H1 (cell line): ENCODE results near the gene CCDC107. TPM values are rescaled to one million over a fixed set of nuclear protein-coding genes. Genes with fewer than 3 reads are reported as not detected.

Experiments used
- CREB1 ChIP-seq: IDR thresholded peaks from 2 replicates; pipeline ENCODE4 v1.6.1; 2012; ENCODE audit warnings: inconsistent platforms
- E2F6 ChIP-seq: IDR thresholded peaks from 2 replicates; pipeline ENCODE4 v1.6.1; 2012; ENCODE audit warnings: inconsistent platforms
- RBBP5 ChIP-seq: IDR thresholded peaks from 2 replicates; pipeline ENCODE4 v1.7.1; 2012; ENCODE audit warnings: low read depth, mild to moderate bottlenecking, inconsistent platforms, low read length, moderate library complexity, borderline replicate concordance
- SIX5 ChIP-seq: IDR thresholded peaks from 2 replicates; pipeline ENCODE4 v1.6.1; 2011; ENCODE audit warnings: mild to moderate bottlenecking, low read depth, low read length
- TCF12 ChIP-seq: IDR thresholded peaks from 2 replicates; pipeline ENCODE4 v1.6.1; 2011; ENCODE audit warnings: low read depth, mild to moderate bottlenecking, low read length
- TEAD4 ChIP-seq: IDR thresholded peaks from 2 replicates; pipeline ENCODE4 v1.6.1; 2012; ENCODE audit warnings: low read depth, low read length, inconsistent platforms, mixed read lengths
- polyA plus RNA-seq, 7 experiments: library from polyadenylated mRNA; depleted of rRNA in 3 of 7; stranded (reverse) in 5 of 7; unstranded in 2 of 7; fragments of >200 nt in 5 of 7; fragments of 200-250 nt in 2 of 7; gene quantifications; 1 replicate in 5 of 7; 2 replicates in 1 of 7; 4 replicates in 1 of 7; pipeline versions ENCODE4 v1.2.1 to v1.2.3, GENCODE V29; 2011 to 2013; ENCODE audit warnings: missing spikeins in 2 of 7, mixed read lengths in 2 of 7
- total RNA-seq: library from RNA; stranded (reverse); fragmentation: NEBNext Ultra II Directional; extraction: Animal tissue kit (Norgen Biotek cat#: 25700); gene quantifications from 2 replicates; pipeline ENCODE4 v1.2.1, GENCODE V29; 2021
- TF ChIP-seq, protein P1 (sequence below): fragments of 300-600 bp; sonication (generic); IDR thresholded peaks from 2 replicates; pipeline ENCODE4 v1.7.1; 2012; ENCODE audit warnings: low read length, moderate library complexity, mild to moderate bottlenecking, inconsistent platforms; ENCODE audit not compliant: insufficient replicate concordance
- TF ChIP-seq, protein P2 (sequence below), 3 experiments: IDR thresholded peaks; 1 replicate in 2 of 3; 2 replicates in 1 of 3; pipeline versions ENCODE4 v1.5.1 to v1.6.1; 2011; ENCODE audit warnings: low read length in 3 of 3, mild to moderate bottlenecking in 3 of 3, inconsistent platforms in 2 of 3, low read depth in 1 of 3, moderate library complexity in 1 of 3; ENCODE audit not compliant: insufficient read depth in 1 of 3; ENCODE audit errors: control extremely low read depth in 1 of 3

Gene CCDC107
- total and polyA plus RNA-seq, 2 of the 8 experiments (the other 6 are each of a cell fraction or from before 2014, with no cell fraction given): 8.2 to 9.0 TPM

DNA sequence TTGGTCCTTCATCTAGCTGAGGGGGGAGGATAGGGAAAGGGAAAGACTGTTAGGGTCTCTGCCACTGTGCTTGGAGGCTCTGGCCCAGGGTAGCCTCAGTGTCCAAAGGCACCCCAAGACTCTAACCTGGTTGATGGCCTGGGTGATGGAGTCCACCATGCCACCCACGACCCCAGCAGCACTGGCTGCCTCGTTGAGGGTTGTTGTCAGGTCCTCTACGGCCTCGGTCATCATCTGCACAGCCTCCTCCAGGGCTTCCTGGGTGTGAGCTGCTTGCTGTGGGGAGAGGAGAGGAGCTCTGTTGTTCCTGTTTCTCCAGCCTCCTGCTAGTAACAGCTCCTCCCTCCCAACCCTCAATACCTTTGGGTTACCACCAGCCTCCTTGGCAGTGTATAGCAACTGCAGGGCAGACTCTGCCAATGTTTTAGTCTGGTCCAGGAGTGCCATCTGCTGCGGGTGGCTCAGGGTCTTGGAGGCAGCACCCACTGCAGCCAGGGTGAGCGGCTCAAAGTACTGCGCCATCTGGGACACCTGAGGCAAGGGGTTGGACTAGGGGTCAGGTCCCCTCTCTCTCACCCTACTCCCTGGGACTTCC lies 47.8 kb downstream of the CCDC107 start (continued):
- TF ChIP-seq, protein P1, sequence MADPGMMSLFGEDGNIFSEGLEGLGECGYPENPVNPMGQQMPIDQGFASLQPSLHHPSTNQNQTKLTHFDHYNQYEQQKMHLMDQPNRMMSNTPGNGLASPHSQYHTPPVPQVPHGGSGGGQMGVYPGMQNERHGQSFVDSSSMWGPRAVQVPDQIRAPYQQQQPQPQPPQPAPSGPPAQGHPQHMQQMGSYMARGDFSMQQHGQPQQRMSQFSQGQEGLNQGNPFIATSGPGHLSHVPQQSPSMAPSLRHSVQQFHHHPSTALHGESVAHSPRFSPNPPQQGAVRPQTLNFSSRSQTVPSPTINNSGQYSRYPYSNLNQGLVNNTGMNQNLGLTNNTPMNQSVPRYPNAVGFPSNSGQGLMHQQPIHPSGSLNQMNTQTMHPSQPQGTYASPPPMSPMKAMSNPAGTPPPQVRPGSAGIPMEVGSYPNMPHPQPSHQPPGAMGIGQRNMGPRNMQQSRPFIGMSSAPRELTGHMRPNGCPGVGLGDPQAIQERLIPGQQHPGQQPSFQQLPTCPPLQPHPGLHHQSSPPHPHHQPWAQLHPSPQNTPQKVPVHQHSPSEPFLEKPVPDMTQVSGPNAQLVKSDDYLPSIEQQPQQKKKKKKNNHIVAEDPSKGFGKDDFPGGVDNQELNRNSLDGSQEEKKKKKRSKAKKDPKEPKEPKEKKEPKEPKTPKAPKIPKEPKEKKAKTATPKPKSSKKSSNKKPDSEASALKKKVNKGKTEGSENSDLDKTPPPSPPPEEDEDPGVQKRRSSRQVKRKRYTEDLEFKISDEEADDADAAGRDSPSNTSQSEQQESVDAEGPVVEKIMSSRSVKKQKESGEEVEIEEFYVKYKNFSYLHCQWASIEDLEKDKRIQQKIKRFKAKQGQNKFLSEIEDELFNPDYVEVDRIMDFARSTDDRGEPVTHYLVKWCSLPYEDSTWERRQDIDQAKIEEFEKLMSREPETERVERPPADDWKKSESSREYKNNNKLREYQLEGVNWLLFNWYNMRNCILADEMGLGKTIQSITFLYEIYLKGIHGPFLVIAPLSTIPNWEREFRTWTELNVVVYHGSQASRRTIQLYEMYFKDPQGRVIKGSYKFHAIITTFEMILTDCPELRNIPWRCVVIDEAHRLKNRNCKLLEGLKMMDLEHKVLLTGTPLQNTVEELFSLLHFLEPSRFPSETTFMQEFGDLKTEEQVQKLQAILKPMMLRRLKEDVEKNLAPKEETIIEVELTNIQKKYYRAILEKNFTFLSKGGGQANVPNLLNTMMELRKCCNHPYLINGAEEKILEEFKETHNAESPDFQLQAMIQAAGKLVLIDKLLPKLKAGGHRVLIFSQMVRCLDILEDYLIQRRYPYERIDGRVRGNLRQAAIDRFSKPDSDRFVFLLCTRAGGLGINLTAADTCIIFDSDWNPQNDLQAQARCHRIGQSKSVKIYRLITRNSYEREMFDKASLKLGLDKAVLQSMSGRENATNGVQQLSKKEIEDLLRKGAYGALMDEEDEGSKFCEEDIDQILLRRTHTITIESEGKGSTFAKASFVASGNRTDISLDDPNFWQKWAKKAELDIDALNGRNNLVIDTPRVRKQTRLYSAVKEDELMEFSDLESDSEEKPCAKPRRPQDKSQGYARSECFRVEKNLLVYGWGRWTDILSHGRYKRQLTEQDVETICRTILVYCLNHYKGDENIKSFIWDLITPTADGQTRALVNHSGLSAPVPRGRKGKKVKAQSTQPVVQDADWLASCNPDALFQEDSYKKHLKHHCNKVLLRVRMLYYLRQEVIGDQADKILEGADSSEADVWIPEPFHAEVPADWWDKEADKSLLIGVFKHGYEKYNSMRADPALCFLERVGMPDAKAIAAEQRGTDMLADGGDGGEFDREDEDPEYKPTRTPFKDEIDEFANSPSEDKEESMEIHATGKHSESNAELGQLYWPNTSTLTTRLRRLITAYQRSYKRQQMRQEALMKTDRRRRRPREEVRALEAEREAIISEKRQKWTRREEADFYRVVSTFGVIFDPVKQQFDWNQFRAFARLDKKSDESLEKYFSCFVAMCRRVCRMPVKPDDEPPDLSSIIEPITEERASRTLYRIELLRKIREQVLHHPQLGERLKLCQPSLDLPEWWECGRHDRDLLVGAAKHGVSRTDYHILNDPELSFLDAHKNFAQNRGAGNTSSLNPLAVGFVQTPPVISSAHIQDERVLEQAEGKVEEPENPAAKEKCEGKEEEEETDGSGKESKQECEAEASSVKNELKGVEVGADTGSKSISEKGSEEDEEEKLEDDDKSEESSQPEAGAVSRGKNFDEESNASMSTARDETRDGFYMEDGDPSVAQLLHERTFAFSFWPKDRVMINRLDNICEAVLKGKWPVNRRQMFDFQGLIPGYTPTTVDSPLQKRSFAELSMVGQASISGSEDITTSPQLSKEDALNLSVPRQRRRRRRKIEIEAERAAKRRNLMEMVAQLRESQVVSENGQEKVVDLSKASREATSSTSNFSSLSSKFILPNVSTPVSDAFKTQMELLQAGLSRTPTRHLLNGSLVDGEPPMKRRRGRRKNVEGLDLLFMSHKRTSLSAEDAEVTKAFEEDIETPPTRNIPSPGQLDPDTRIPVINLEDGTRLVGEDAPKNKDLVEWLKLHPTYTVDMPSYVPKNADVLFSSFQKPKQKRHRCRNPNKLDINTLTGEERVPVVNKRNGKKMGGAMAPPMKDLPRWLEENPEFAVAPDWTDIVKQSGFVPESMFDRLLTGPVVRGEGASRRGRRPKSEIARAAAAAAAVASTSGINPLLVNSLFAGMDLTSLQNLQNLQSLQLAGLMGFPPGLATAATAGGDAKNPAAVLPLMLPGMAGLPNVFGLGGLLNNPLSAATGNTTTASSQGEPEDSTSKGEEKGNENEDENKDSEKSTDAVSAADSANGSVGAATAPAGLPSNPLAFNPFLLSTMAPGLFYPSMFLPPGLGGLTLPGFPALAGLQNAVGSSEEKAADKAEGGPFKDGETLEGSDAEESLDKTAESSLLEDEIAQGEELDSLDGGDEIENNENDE: no peak
- TF ChIP-seq, protein P2, sequence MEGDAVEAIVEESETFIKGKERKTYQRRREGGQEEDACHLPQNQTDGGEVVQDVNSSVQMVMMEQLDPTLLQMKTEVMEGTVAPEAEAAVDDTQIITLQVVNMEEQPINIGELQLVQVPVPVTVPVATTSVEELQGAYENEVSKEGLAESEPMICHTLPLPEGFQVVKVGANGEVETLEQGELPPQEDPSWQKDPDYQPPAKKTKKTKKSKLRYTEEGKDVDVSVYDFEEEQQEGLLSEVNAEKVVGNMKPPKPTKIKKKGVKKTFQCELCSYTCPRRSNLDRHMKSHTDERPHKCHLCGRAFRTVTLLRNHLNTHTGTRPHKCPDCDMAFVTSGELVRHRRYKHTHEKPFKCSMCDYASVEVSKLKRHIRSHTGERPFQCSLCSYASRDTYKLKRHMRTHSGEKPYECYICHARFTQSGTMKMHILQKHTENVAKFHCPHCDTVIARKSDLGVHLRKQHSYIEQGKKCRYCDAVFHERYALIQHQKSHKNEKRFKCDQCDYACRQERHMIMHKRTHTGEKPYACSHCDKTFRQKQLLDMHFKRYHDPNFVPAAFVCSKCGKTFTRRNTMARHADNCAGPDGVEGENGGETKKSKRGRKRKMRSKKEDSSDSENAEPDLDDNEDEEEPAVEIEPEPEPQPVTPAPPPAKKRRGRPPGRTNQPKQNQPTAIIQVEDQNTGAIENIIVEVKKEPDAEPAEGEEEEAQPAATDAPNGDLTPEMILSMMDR (IDR thresholded peaks at IDR 0.05; ENCODE audit: control extremely low read depth in 1 of 3, insufficient read depth in 1 of 3, low read depth in 1 of 3, low read length in 3 of 3): no peak
- no peak for TF ChIP-seq E2F6
- TF ChIP-seq CREB1: no peak
- TF ChIP-seq SIX5: no peak
- no peak for TF ChIP-seq TCF12
- no peak for TF ChIP-seq TEAD4
- TF ChIP-seq RBBP5: no peak
